ENCODE results near the gene BCKDK.

DNA sequence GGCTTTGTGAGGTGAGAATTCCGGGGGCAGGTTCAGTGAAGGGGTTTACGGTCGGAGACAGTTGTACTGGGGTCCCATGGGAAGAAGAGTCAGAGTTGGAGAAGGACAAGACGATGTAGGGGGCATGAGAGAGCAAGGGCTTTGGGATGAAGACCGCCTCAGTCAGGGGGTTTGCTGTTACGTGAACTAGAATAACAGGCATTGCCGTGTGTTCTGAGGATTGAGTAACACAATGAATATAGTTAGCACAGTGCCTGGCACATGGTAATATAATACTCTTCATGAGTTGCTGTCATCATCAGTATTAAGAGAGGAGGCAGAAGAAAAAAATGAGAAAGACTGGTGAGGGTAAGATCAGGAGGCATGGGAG lies 33.4 kb upstream of the BCKDK start:
- TF ChIP-seq, protein P1, sequence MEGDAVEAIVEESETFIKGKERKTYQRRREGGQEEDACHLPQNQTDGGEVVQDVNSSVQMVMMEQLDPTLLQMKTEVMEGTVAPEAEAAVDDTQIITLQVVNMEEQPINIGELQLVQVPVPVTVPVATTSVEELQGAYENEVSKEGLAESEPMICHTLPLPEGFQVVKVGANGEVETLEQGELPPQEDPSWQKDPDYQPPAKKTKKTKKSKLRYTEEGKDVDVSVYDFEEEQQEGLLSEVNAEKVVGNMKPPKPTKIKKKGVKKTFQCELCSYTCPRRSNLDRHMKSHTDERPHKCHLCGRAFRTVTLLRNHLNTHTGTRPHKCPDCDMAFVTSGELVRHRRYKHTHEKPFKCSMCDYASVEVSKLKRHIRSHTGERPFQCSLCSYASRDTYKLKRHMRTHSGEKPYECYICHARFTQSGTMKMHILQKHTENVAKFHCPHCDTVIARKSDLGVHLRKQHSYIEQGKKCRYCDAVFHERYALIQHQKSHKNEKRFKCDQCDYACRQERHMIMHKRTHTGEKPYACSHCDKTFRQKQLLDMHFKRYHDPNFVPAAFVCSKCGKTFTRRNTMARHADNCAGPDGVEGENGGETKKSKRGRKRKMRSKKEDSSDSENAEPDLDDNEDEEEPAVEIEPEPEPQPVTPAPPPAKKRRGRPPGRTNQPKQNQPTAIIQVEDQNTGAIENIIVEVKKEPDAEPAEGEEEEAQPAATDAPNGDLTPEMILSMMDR (IDR thresholded peaks at IDR 0.05; ENCODE audit: insufficient read depth, low read length): no peak
- TF ChIP-seq POLR2AphosphoS5 (IDR thresholded peaks at IDR 0.05; ENCODE audit: low read depth) (no peak), GABPA (IDR thresholded peaks at IDR 0.05; ENCODE audit: low read depth) (no peak)
- TF ChIP-seq, protein P2, sequence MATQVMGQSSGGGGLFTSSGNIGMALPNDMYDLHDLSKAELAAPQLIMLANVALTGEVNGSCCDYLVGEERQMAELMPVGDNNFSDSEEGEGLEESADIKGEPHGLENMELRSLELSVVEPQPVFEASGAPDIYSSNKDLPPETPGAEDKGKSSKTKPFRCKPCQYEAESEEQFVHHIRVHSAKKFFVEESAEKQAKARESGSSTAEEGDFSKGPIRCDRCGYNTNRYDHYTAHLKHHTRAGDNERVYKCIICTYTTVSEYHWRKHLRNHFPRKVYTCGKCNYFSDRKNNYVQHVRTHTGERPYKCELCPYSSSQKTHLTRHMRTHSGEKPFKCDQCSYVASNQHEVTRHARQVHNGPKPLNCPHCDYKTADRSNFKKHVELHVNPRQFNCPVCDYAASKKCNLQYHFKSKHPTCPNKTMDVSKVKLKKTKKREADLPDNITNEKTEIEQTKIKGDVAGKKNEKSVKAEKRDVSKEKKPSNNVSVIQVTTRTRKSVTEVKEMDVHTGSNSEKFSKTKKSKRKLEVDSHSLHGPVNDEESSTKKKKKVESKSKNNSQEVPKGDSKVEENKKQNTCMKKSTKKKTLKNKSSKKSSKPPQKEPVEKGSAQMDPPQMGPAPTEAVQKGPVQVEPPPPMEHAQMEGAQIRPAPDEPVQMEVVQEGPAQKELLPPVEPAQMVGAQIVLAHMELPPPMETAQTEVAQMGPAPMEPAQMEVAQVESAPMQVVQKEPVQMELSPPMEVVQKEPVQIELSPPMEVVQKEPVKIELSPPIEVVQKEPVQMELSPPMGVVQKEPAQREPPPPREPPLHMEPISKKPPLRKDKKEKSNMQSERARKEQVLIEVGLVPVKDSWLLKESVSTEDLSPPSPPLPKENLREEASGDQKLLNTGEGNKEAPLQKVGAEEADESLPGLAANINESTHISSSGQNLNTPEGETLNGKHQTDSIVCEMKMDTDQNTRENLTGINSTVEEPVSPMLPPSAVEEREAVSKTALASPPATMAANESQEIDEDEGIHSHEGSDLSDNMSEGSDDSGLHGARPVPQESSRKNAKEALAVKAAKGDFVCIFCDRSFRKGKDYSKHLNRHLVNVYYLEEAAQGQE (IDR thresholded peaks at IDR 0.05; ENCODE audit: insufficient replicate concordance, low read depth): no peak

Measured in HL-60 (cell line).